ENCODE results near the gene OR5AU1.

GRCh38 chr14:21121122-21121521, 34.7 kb downstream of the OR5AU1 start:
- TF ChIP-seq CTCF (conservative IDR thresholded peaks at IDR 0.05; ENCODE audit: low read depth, low read length) (no peak), RFX5 (IDR thresholded peaks at IDR 0.05; ENCODE audit: low read depth, low read length) (no peak), BHLHE40 (IDR thresholded peaks at IDR 0.05; ENCODE audit: low read depth, low read length) (no peak), RCOR1 (IDR thresholded peaks at IDR 0.05; ENCODE audit: insufficient replicate concordance, low read length) (no peak), USF2 (IDR thresholded peaks at IDR 0.05; ENCODE audit: low read depth, low read length) (no peak), MAFK (IDR thresholded peaks at IDR 0.05; ENCODE audit: low read depth, low read length) (no peak), RAD21 (IDR thresholded peaks at IDR 0.05; ENCODE audit: low read length) (no peak), POLR2A (IDR thresholded peaks at IDR 0.05; ENCODE audit: low read depth, low read length) (no peak), CHD1 (IDR thresholded peaks at IDR 0.05; ENCODE audit: low read depth, low read length) (no peak), NFE2L2 (IDR thresholded peaks at IDR 0.05; ENCODE audit: low read depth, low read length) (no peak)
